PC-9 (cell line): ENCODE measurements around the gene RSPH10B2. TPM values are rescaled to one million over a fixed set of nuclear protein-coding genes. Genes with fewer than 3 reads are reported as not detected.
"Not testable (repeated sequence)": the region's sequence is repeated elsewhere in the genome, so short reads cannot be mapped to it uniquely, and the experiment has no call there.

Experiments
- BruUV-seq: library from RNA; stranded (reverse); fragments of 400-500 nt; replicated peaks from 2 replicates; lab custom pipeline; 2021; lab: Mats Ljungman, UMichigan
- CTCF ChIA-PET: fragments of 300-600 bp; sonication (Branson Sonifier 250); formaldehyde crosslinking; loops from one replicate; lab custom pipeline; 2022; ENCODE audit warnings: antibody characterized with exemption; lab: Charles Lee
- POLR2A ChIA-PET: fragments of 300-600 bp; sonication (Branson Sonifier 250); formaldehyde crosslinking; loops from one replicate; lab custom pipeline; 2022; ENCODE audit warnings: antibody characterized with exemption; ENCODE audit not compliant: unreplicated experiment; lab: Charles Lee
- DNase-seq, 2 experiments: peaks; one replicate each; pipeline versions ENCODE4 v3.0.0 to v3.0.0-alpha.2; 2015 to 2022; ENCODE audit warnings: mixed read lengths in 1 of 2
- H2AFZ ChIP-seq: fragments of 200-600 bp; sonication (generic); 2 replicates; pipeline ENCODE4 v1.8.1; 2017; ENCODE audit warnings: antibody characterized with exemption
- H3F3A ChIP-seq: fragments of 200-600 bp; sonication (generic); 2 replicates; pipeline ENCODE4 v1.8.1; 2017; ENCODE audit warnings: antibody characterized with exemption, mild to moderate bottlenecking, low read depth; ENCODE audit not compliant: insufficient read depth
- H3K27ac ChIP-seq: fragments of 200-600 bp; sonication (generic); 2 replicates; pipeline ENCODE4 v1.6.1; 2016; ENCODE audit warnings: mixed run types
- H3K27me3 ChIP-seq: fragments of 200-600 bp; sonication (generic); 2 replicates; pipeline ENCODE4 v1.6.1; 2016; ENCODE audit warnings: low read depth, mixed run types; ENCODE audit not compliant: insufficient read depth
- H3K36me3 ChIP-seq: fragments of 200-600 bp; sonication (generic); 2 replicates; pipeline ENCODE4 v1.6.1; 2016; ENCODE audit warnings: low read depth, mixed run types
- H3K4me1 ChIP-seq: fragments of 200-600 bp; sonication (generic); replicated peaks from 2 replicates; pipeline ENCODE4 v1.6.1; 2016; ENCODE audit warnings: mixed run types; ENCODE audit not compliant: insufficient read depth
- H3K4me2 ChIP-seq: fragments of 200-600 bp; sonication (generic); 2 replicates; pipeline ENCODE4 v1.6.1; 2017; ENCODE audit warnings: mixed run types
- H3K4me3 ChIP-seq: fragments of 200-600 bp; sonication (generic); 2 replicates; pipeline ENCODE4 v1.6.1; 2016; ENCODE audit warnings: mixed run types
- H3K79me2 ChIP-seq: fragments of 200-600 bp; sonication (generic); 2 replicates; pipeline ENCODE4 v1.6.1; 2017; ENCODE audit warnings: low read depth, mixed run types
- H3K9me2 ChIP-seq: fragments of 200-600 bp; sonication (generic); 2 replicates; pipeline ENCODE4 v1.8.1; 2017; ENCODE audit warnings: mild to moderate bottlenecking; ENCODE audit not compliant: insufficient read depth
- H3K9me3 ChIP-seq: fragments of 200-600 bp; sonication (generic); 2 replicates; pipeline ENCODE4 v1.8.1; 2016; ENCODE audit warnings: low read depth; ENCODE audit not compliant: insufficient read depth
- H4K20me1 ChIP-seq: fragments of 200-600 bp; sonication (generic); 2 replicates; pipeline ENCODE4 v1.8.1; 2017; ENCODE audit not compliant: insufficient read depth
- EZH2 ChIP-seq: fragments of 200-600 bp; sonication (generic); IDR thresholded peaks from 2 replicates; pipeline ENCODE4 v1.8.0; 2017; ENCODE audit warnings: antibody characterized with exemption, low read depth
- intact Hi-C: fragments of 100-400 bp; cut with micrococcal nuclease; formaldehyde crosslinking; loops from one replicate; pipeline ENCODE4 v1.10.0; 2022; ENCODE audit not compliant: unreplicated experiment
- total RNA-seq: library from RNA; stranded (reverse); gene quantifications from 2 replicates; pipeline ENCODE4 v1.2.3, GENCODE V29; 2021
- TF ChIP-seq, protein P1 (sequence below): fragments of 200-600 bp; sonication (generic); conservative IDR thresholded peaks from 2 replicates; pipeline ENCODE4 v1.6.1; 2017; ENCODE audit warnings: mixed run types, antibody characterized with exemption, mild to moderate bottlenecking, moderate library complexity

Gene RSPH10B2
- total RNA-seq, 1 experiment from 2014 or later: 0.76 TPM

DNA sequence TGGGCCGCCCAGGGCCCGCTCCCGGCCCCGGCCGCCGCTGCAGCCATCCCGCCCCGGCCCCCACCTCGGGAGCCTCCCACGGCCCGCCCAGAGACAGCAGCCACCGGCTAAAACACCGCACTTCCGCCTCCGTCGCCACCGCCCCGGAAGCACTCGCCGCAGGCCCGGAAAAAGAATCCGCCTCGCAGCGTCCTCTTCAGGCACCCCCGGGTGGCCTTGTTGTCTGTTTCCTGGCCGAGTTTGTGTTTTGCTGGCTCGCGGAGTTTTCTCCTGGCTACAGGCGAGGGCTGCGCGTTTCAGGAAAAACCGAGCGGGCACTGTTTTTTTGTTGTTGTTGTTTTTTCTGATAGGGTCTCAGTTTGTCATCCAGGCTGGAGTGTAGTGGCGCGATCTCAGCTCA is 72.2 kb downstream of the RSPH10B2 start, which contains the start of gene CCZ1B:
Gene CCZ1B, minus strand, starts transcription at position 125 of the 400 bp plus-strand sequence. Its CDS starts 78 bp downstream, at position 47.
- BruUV-seq, POLR2A ChIA-PET, H3K9me3 ChIP-seq, H3F3A ChIP-seq, intact Hi-C loops, H3K27me3 ChIP-seq, CTCF ChIA-PET, H3K9me2 ChIP-seq, H4K20me1 ChIP-seq: not testable (repeated sequence)
- peaks cover 19% of the 10 kb centered on the region for H3K79me2 ChIP-seq
- H3K4me2 ChIP-seq: peak within 1 kb of the TSS; percentile 76
- DNase-seq: peak; percentile 76 to 95
- peaks cover 13% of the 10 kb centered on the region for H3K36me3 ChIP-seq
- H2AFZ ChIP-seq: 0 out of 2 replicates have a peak within 1 kb of the TSS, but pooled peaks have one; percentile 80
- H3K4me3 ChIP-seq: peak within 1 kb of the TSS; percentile 61
- H3K4me1 ChIP-seq: peaks cover 14% of the 10 kb centered on the region
- peak within 1 kb of the TSS; percentile 52 for H3K27ac ChIP-seq

DNA sequence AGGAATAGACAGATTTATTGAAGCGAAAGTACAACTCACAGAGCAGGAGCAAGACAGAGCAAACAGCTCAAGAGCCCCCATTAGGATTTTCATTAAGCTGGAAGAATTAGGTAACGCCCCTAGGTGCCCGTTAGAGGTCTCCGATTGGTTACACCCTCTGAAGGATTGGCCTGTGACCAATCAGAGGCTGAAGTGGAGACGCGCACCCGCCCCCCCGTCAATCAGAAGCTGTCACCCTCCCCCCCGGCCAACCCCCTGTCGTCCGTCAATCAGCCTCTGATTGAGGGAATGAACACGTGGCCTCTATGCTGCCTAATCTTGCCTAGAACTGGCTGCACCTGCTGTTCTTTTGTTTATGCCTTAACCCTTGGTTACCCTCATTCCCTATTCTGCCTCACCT is 73.3 kb downstream of the RSPH10B2 start:
- CTCF ChIA-PET, H3K27ac ChIP-seq, H4K20me1 ChIP-seq, H3K27me3 ChIP-seq, DNase-seq, H3K9me2 ChIP-seq, H2AFZ ChIP-seq, H3K36me3 ChIP-seq, H3K9me3 ChIP-seq, intact Hi-C loops, BruUV-seq, H3F3A ChIP-seq: not testable (repeated sequence)
- Histone ChIP-seq H3K4me2 (peak overlapping the region; percentile 67; the same call in 1 of the 2 replicates), H3K79me2 (peaks cover 19% of the 10 kb centered on the region), H3K4me3 (peak overlapping the region; percentile 61; the same call in 1 of the 2 replicates), H3K4me1 (peaks cover 14% of the 10 kb centered on the region)
- POLR2A ChIA-PET: interaction anchor here (0.7 kb wide), 1 partner anchor 255 kb away, joined by 4 read pairs; no protein-coding TSS in a partner anchor

DNA sequence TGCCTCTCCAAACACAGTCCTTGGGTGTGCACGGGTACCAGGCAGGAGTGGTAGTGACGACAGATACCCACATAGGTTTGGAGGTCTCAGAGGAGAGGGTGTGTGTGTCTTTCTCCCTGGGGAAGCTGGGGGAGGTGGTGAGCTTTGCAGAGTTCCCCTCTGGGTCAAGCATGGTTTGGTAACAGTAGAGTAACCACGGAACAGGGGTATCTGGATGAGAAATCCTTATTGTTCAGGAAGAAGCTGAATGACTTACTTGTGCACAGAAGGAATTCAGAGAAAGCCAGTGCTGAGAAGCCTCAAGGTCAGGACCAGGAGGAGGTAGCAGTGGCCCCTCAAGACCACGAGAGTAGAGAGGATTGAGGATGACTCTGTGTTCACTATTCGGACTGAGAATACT is 75.7 kb downstream of the RSPH10B2 start:
- H3F3A ChIP-seq, H3K36me3 ChIP-seq, H3K9me2 ChIP-seq, H2AFZ ChIP-seq, DNase-seq, intact Hi-C loops, H3K27me3 ChIP-seq, H3K9me3 ChIP-seq, H3K79me2 ChIP-seq, H3K27ac ChIP-seq, H4K20me1 ChIP-seq, H3K4me2 ChIP-seq, POLR2A ChIA-PET, H3K4me3 ChIP-seq, BruUV-seq: not testable (repeated sequence)
- peaks cover 13% of the 10 kb centered on the region for H3K4me1 ChIP-seq
- CTCF ChIA-PET: interaction anchor here (0.6 kb wide), 1 partner anchor 27 kb away, joined by 9 read pairs; no protein-coding TSS in a partner anchor

DNA sequence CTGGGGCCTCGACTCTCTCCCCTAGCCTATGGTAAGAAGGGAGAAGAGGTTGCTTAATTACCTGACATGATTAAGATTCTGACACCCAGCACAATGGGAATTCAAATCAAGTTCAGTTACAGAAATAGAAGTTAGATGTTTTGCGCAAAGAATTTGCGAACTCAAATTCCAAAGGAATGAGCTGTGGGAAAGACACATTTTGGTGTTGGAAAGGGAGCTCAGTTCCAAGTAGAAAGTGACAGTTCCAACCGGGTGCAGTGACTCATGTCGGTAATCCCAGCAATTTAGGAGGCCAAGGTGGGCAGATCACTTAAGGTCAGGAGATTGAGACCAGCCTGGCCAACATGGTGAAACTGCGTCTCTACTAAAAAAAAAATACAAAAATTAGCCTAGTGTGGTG is 76.1 kb downstream of the RSPH10B2 start:
- H3K79me2 ChIP-seq, H3K4me2 ChIP-seq, BruUV-seq, intact Hi-C loops, H4K20me1 ChIP-seq, H3K27me3 ChIP-seq, H3K4me1 ChIP-seq, H3K36me3 ChIP-seq, H3K9me2 ChIP-seq, H2AFZ ChIP-seq, H3K4me3 ChIP-seq, POLR2A ChIA-PET, H3K27ac ChIP-seq, H3F3A ChIP-seq, H3K9me3 ChIP-seq: not testable (repeated sequence)
- DNase-seq: peak in 1 of 2 experiments; percentile 39
- CTCF ChIA-PET: interaction anchor here (0.6 kb wide), 1 partner anchor 26 kb away, joined by 9 read pairs; no protein-coding TSS in a partner anchor

DNA sequence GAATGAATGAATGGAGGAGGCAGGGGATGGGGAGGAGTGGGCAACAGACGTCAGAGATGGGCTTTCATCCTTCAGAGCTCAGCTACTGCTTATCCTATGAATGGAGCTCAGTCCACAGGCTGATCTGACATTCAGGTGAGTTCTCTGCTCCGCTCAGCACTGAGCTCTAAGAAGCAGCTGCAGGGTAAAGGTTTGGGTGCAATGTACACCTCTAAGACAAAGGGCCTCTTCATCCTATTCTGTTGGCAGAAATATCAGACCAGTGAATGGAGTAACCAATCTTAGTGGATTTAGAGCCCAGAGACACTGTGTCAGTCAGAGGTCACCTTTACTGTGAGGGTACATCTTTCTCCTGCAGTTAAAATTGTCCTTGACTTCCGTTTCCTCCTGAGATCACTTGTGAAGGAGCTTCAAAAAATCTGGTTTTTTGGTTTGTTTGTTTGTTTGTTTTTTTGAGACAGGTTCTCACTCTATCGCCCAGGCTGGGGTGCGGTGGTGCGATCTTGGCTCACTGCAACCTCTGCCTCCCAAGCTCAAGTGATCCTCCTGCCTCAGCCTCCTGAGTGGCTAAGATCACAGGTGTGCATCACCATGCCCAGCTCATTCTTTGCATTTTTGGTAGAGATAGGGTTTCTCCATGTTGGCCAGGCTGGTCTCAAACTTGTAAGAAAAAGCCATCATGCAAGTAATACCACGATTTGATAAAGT is 77.3 kb downstream of the RSPH10B2 start:
- Histone ChIP-seq H3K79me2 (no peaks in the 10 kb centered on the region), H3K9me3 (no peaks in the 10 kb centered on the region), H3K27me3 (no peaks in the 10 kb centered on the region), H3K9me2 (no peaks in the 10 kb centered on the region), H3K4me2 (no peak overlapping the region), H3F3A (no peaks in the 10 kb centered on the region; the same call in 1 of the 2 replicates), H3K4me3 (no peak overlapping the region), H3K27ac (no peak overlapping the region), H4K20me1 (no peaks in the 10 kb centered on the region), H2AFZ (no peak overlapping the region), H3K36me3 (no peaks in the 10 kb centered on the region), H3K4me1 (peaks cover 8% of the 10 kb centered on the region; the same call in 1 of the 2 replicates)
- ChIA-PET POLR2A (no interaction called here), CTCF (interaction anchor here (0.5 kb wide), 1 partner anchor 280 kb away, joined by 6 read pairs; no protein-coding TSS in a partner anchor)
- no peak for DNase-seq
- no TSS peak for BruUV-seq
- TF ChIP-seq, protein P1, sequence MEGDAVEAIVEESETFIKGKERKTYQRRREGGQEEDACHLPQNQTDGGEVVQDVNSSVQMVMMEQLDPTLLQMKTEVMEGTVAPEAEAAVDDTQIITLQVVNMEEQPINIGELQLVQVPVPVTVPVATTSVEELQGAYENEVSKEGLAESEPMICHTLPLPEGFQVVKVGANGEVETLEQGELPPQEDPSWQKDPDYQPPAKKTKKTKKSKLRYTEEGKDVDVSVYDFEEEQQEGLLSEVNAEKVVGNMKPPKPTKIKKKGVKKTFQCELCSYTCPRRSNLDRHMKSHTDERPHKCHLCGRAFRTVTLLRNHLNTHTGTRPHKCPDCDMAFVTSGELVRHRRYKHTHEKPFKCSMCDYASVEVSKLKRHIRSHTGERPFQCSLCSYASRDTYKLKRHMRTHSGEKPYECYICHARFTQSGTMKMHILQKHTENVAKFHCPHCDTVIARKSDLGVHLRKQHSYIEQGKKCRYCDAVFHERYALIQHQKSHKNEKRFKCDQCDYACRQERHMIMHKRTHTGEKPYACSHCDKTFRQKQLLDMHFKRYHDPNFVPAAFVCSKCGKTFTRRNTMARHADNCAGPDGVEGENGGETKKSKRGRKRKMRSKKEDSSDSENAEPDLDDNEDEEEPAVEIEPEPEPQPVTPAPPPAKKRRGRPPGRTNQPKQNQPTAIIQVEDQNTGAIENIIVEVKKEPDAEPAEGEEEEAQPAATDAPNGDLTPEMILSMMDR: no peak
- no peak for TF ChIP-seq EZH2
- intact Hi-C loops: no loop called here
